ENCODE results near the gene TENM4. TPM values are rescaled to one million over a fixed set of nuclear protein-coding genes. Genes with fewer than 3 reads are reported as not detected.

TENM4 gene
- total and polyA plus RNA-seq, 4 experiments from 2014 or later: 0.25 to 0.28 TPM; not detected in 2

- Histone ChIP-seq H3K9me3 (ENCODE audit: control insufficient read depth in 1 of 2, low read length in 2 of 2) (no peaks in the 10 kb centered on the region), H3K4me3 (ENCODE audit: low read length in 2 of 2) (no peak overlapping the region), H3K4me1 (ENCODE audit: insufficient read depth, low read length) (no peaks in the 10 kb centered on the region), H3K27ac (ENCODE audit: low read depth, low read length) (no peak overlapping the region), H3K36me3 (ENCODE audit: insufficient read depth, low read length) (no peaks in the 10 kb centered on the region), H3K27me3 (ENCODE audit: insufficient read depth, low read length) (no peaks in the 10 kb centered on the region)
- POLR2A ChIA-PET (ENCODE audit: partially characterized antibody): no interaction called here
- intact Hi-C loops (cut with micrococcal nuclease): no loop called here
- peaks cover 6 to 16% of the 10 kb centered on the region in 2 donors for H3K27me3 Mint-ChIP-seq
- no peak for DNase-seq
- no peaks in the 10 kb centered on the region for H3K36me3 Mint-ChIP-seq
- no peak overlapping the region for H3K4me3 Mint-ChIP-seq
- no peaks in the 10 kb centered on the region for H3K9me3 Mint-ChIP-seq
- no peaks in the 10 kb centered on the region for H3K4me1 Mint-ChIP-seq
- no peak overlapping the region for H3K27ac Mint-ChIP-seq
- CTCF ChIA-PET (ENCODE audit: partially characterized antibody): no interaction called here
Observed at GRCh38 chr11:78954261-78954660, 486.6 kb downstream of the TENM4 start.

GRCh38 chr11:78952890-78953289 lies 487.9 kb downstream of the TENM4 start:
- Histone ChIP-seq H3K4me1 (ENCODE audit: insufficient read depth, low read length) (no peaks in the 10 kb centered on the region), H3K36me3 (ENCODE audit: insufficient read depth, low read length) (no peaks in the 10 kb centered on the region), H3K27ac (ENCODE audit: low read depth, low read length) (no peak overlapping the region), H3K27me3 (ENCODE audit: insufficient read depth, low read length) (no peaks in the 10 kb centered on the region), H3K4me3 (ENCODE audit: low read length in 2 of 2) (no peak overlapping the region), H3K9me3 (ENCODE audit: control insufficient read depth in 1 of 2, low read length in 2 of 2) (no peaks in the 10 kb centered on the region)
- intact Hi-C loops (cut with micrococcal nuclease): no loop called here
- Mint-ChIP-seq H3K27me3 (peaks cover 7 to 16% of the 10 kb centered on the region in 2 donors), H3K4me3 (no peak overlapping the region), H3K36me3 (no peaks in the 10 kb centered on the region), H3K9me3 (no peaks in the 10 kb centered on the region), H3K4me1 (no peaks in the 10 kb centered on the region), H3K27ac (no peak overlapping the region)
- ChIA-PET CTCF (ENCODE audit: partially characterized antibody) (no interaction called here), POLR2A (ENCODE audit: partially characterized antibody) (no interaction called here)
- no peak for DNase-seq

- H3K9me3 Mint-ChIP-seq: no peaks in the 10 kb centered on the region
- no peak overlapping the region for H3K27ac Mint-ChIP-seq
- Histone ChIP-seq H3K27me3 (ENCODE audit: insufficient read depth, low read length) (no peaks in the 10 kb centered on the region), H3K36me3 (ENCODE audit: insufficient read depth, low read length) (no peaks in the 10 kb centered on the region), H3K4me1 (ENCODE audit: insufficient read depth, low read length) (no peaks in the 10 kb centered on the region), H3K27ac (ENCODE audit: low read depth, low read length) (no peak overlapping the region), H3K9me3 (ENCODE audit: control insufficient read depth in 1 of 2, low read length in 2 of 2) (no peaks in the 10 kb centered on the region), H3K4me3 (ENCODE audit: low read length in 2 of 2) (no peak overlapping the region)
- H3K4me1 Mint-ChIP-seq: no peaks in the 10 kb centered on the region
- no peak for DNase-seq
- peaks cover 7 to 16% of the 10 kb centered on the region in 2 donors for H3K27me3 Mint-ChIP-seq
- intact Hi-C loops (cut with micrococcal nuclease): no loop called here
- ChIA-PET POLR2A (ENCODE audit: partially characterized antibody) (no interaction called here), CTCF (ENCODE audit: partially characterized antibody) (no interaction called here)
- no peaks in the 10 kb centered on the region for H3K36me3 Mint-ChIP-seq
- no peak overlapping the region for H3K4me3 Mint-ChIP-seq
Observed at GRCh38 chr11:78952175-78952574, 488.7 kb downstream of the TENM4 start.

- H3K4me3 Mint-ChIP-seq: no peak overlapping the region
- Histone ChIP-seq H3K4me1 (ENCODE audit: insufficient read depth, low read length) (no peaks in the 10 kb centered on the region), H3K27me3 (ENCODE audit: insufficient read depth, low read length) (no peaks in the 10 kb centered on the region), H3K36me3 (ENCODE audit: insufficient read depth, low read length) (no peaks in the 10 kb centered on the region), H3K4me3 (ENCODE audit: low read length in 2 of 2) (no peak overlapping the region), H3K9me3 (ENCODE audit: control insufficient read depth in 1 of 2, low read length in 2 of 2) (no peaks in the 10 kb centered on the region), H3K27ac (ENCODE audit: low read depth, low read length) (no peak overlapping the region)
- H3K27me3 Mint-ChIP-seq: peaks cover 7 to 12% of the 10 kb centered on the region in 2 donors
- ChIA-PET CTCF (ENCODE audit: partially characterized antibody) (no interaction called here), POLR2A (ENCODE audit: partially characterized antibody) (no interaction called here)
- no peaks in the 10 kb centered on the region for H3K4me1 Mint-ChIP-seq
- no peak for DNase-seq
- intact Hi-C loops (cut with micrococcal nuclease): no loop called here
- no peaks in the 10 kb centered on the region for H3K36me3 Mint-ChIP-seq
- peaks cover 0 to 3% (median 0%) of the 10 kb centered on the region in 8 donors for H3K9me3 Mint-ChIP-seq
- H3K27ac Mint-ChIP-seq: no peak overlapping the region
Observed at GRCh38 chr11:78949976-78950690, 490.7 kb downstream of the TENM4 start.

GRCh38 chr11:78946945-78947902 lies 493.6 kb downstream of the TENM4 start:
- Histone ChIP-seq H3K27me3 (ENCODE audit: insufficient read depth, low read length) (no peaks in the 10 kb centered on the region), H3K27ac (ENCODE audit: low read depth, low read length) (no peak overlapping the region), H3K4me1 (ENCODE audit: insufficient read depth, low read length) (no peaks in the 10 kb centered on the region), H3K9me3 (ENCODE audit: control insufficient read depth in 1 of 2, low read length in 2 of 2) (no peaks in the 10 kb centered on the region), H3K36me3 (ENCODE audit: insufficient read depth, low read length) (no peaks in the 10 kb centered on the region), H3K4me3 (ENCODE audit: low read length in 2 of 2) (no peak overlapping the region)
- Mint-ChIP-seq H3K9me3 (peaks cover 0 to 3% (median 0%) of the 10 kb centered on the region in 8 donors), H3K27me3 (peaks cover 5 to 10% of the 10 kb centered on the region in 2 donors), H3K4me1 (no peaks in the 10 kb centered on the region), H3K36me3 (no peaks in the 10 kb centered on the region), H3K4me3 (no peak overlapping the region), H3K27ac (no peak overlapping the region)
- CTCF ChIA-PET (ENCODE audit: partially characterized antibody): interaction anchor here (1.3 kb wide), 1 partner anchor 13 kb away, joined by 3 read pairs; no protein-coding TSS in a partner anchor
- no peak for DNase-seq
- POLR2A ChIA-PET (ENCODE audit: partially characterized antibody): no interaction called here
- intact Hi-C loops (cut with micrococcal nuclease): no loop called here

GRCh38 chr11:78943841-78944240 lies 497.0 kb downstream of the TENM4 start:
- DNase-seq: no peak
- ChIA-PET CTCF (ENCODE audit: partially characterized antibody) (no interaction called here), POLR2A (ENCODE audit: partially characterized antibody) (no interaction called here)
- no peak overlapping the region for H3K27ac ChIP-seq (ENCODE audit: low read depth, low read length)
- Mint-ChIP-seq H3K36me3 (no peaks in the 10 kb centered on the region), H3K27ac (no peak overlapping the region), H3K4me3 (no peak overlapping the region), H3K4me1 (no peaks in the 10 kb centered on the region), H3K27me3 (no peaks in the 10 kb centered on the region), H3K9me3 (peaks cover 0 to 3% (median 0%) of the 10 kb centered on the region in 8 donors)
- no peak overlapping the region for H3K4me3 ChIP-seq (ENCODE audit: low read length in 2 of 2)
- no peaks in the 10 kb centered on the region for H3K9me3 ChIP-seq (ENCODE audit: control insufficient read depth in 1 of 2, low read length in 2 of 2)
- H3K36me3 ChIP-seq (ENCODE audit: insufficient read depth, low read length): no peaks in the 10 kb centered on the region
- H3K27me3 ChIP-seq (ENCODE audit: insufficient read depth, low read length): no peaks in the 10 kb centered on the region
- no peaks in the 10 kb centered on the region for H3K4me1 ChIP-seq (ENCODE audit: insufficient read depth, low read length)
- intact Hi-C loops (cut with micrococcal nuclease): no loop called here

- H3K9me3 ChIP-seq (ENCODE audit: control insufficient read depth in 1 of 2, low read length in 2 of 2): no peaks in the 10 kb centered on the region
- Mint-ChIP-seq H3K36me3 (no peaks in the 10 kb centered on the region), H3K4me3 (no peak overlapping the region), H3K27me3 (no peaks in the 10 kb centered on the region), H3K27ac (no peak overlapping the region), H3K4me1 (no peaks in the 10 kb centered on the region), H3K9me3 (peaks cover 0 to 3% (median 0%) of the 10 kb centered on the region in 8 donors)
- ChIA-PET CTCF (ENCODE audit: partially characterized antibody) (no interaction called here), POLR2A (ENCODE audit: partially characterized antibody) (no interaction called here)
- no peak for DNase-seq
- intact Hi-C loops (cut with micrococcal nuclease): no loop called here
- no peaks in the 10 kb centered on the region for H3K36me3 ChIP-seq (ENCODE audit: insufficient read depth, low read length)
- H3K27me3 ChIP-seq (ENCODE audit: insufficient read depth, low read length): no peaks in the 10 kb centered on the region
- no peak overlapping the region for H3K27ac ChIP-seq (ENCODE audit: low read depth, low read length)
- H3K4me3 ChIP-seq (ENCODE audit: low read length in 2 of 2): no peak overlapping the region
- H3K4me1 ChIP-seq (ENCODE audit: insufficient read depth, low read length): no peaks in the 10 kb centered on the region
Observed at GRCh38 chr11:78943154-78943553, 497.7 kb downstream of the TENM4 start.

All from CD4-positive, alpha-beta memory T cell (primary cell).